ENCODE data around the gene NRP2.

DNA sequence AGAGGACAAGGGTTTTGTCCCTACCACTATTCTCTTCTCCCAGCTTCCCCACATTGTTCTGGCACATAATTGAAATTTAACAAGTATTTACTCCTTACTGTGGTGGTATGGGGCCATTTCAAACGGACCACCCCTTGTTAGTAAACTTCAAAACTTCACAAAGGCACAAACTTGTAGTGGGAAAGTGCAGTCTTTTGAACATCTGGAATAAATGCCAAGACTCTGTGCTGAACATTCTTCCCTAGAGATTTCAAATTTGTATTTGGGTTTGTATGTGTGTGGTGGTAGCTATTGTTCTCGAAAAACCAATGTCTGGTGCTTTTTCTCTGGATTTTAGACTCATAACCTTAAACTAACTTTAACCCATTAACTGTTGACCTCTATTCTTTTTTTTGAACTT is 151.6 kb downstream of the NRP2 start:
- TF ChIP-seq CAMTA2 (CRISPR knock-in tag; IDR thresholded peaks at IDR 0.05; ENCODE audit: borderline replicate concordance) (no peak), MAZ (IDR thresholded peaks at IDR 0.05; ENCODE audit: borderline replicate concordance, low read depth, low read length) (no peak), MAZ (CRISPR knock-in tag; IDR thresholded peaks at IDR 0.05; ENCODE audit: low read depth) (no peak), EEA1 (CRISPR knock-in tag; IDR thresholded peaks at IDR 0.05; ENCODE audit: borderline replicate concordance) (no peak)
- TF ChIP-seq, protein P1, sequence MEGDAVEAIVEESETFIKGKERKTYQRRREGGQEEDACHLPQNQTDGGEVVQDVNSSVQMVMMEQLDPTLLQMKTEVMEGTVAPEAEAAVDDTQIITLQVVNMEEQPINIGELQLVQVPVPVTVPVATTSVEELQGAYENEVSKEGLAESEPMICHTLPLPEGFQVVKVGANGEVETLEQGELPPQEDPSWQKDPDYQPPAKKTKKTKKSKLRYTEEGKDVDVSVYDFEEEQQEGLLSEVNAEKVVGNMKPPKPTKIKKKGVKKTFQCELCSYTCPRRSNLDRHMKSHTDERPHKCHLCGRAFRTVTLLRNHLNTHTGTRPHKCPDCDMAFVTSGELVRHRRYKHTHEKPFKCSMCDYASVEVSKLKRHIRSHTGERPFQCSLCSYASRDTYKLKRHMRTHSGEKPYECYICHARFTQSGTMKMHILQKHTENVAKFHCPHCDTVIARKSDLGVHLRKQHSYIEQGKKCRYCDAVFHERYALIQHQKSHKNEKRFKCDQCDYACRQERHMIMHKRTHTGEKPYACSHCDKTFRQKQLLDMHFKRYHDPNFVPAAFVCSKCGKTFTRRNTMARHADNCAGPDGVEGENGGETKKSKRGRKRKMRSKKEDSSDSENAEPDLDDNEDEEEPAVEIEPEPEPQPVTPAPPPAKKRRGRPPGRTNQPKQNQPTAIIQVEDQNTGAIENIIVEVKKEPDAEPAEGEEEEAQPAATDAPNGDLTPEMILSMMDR (CRISPR knock-in tag; IDR thresholded peaks at IDR 0.05): no peak
